ENCODE results near the gene C15orf39. TPM values are rescaled to one million over a fixed set of nuclear protein-coding genes. Genes with fewer than 3 reads are reported as not detected.

C15orf39 gene
- total and polyA plus RNA-seq, 2 experiments from 2014 or later, result 13.4 to 54.1 TPM

DNA sequence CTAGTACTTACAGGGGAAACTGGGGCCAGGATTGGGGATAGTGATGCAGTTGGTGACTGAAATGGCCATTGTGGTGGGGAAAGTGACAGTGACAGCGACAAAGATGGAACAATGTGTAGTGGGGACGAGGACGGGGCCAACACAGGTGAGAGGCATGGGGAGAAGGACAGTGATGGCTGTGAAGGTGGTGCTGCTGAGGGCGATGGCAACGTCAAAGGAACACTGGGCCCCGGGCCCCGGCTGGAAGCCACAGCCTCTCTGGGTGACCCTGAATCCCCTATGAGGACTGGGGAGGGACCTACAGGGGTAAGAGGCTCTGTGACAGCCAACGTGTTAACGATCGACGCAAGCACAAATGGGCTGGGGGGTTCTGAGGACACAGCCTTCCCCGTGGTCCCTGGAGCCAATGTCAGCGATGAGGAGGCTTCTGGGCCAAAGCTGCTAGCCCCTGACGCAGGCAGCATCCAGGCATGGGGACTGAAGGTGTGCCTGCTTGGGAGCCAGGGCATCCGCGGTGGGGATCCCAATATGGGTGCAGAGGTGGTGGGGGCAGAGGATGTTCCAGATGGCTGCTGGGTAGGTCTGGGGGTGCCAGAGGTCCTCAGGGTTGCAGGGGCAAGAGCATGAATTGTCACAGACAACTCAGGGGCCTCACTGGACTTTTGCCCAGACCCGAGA, 31.3 kb downstream of the C15orf39 start:
- no peak overlapping the region for H3K4me2 ChIP-seq
- H3K79me2 ChIP-seq (replicated peaks; ENCODE audit: insufficient read depth), result no peaks in the 10 kb centered on the region
- H3K9me2 ChIP-seq (ENCODE audit: insufficient read depth), result no peaks in the 10 kb centered on the region
- no peaks in the 10 kb centered on the region for H3K36me3 ChIP-seq (ENCODE audit: insufficient read depth)
- H3K27me3 ChIP-seq (ENCODE audit: insufficient read depth), result no peaks in the 10 kb centered on the region
- Mint-ChIP-seq H3K36me3 (ENCODE audit: low read depth) (peaks cover 2% of the 10 kb centered on the region; the same call in 1 of the 3 replicates), H3K27ac (no peak overlapping the region), H3K4me1 (peaks cover 14% of the 10 kb centered on the region), H3K9me3 (no peaks in the 10 kb centered on the region; the same call in 2 of the 3 replicates), H3K27me3 (ENCODE audit: insufficient read depth, low read depth, poor library complexity) (peaks cover 19% of the 10 kb centered on the region), H3K4me3 (no peak overlapping the region)
- TF ChIP-seq EZH2phosphoT487 (IDR thresholded peaks at IDR 0.05; ENCODE audit: unreplicated experiment) (no peak), CTCF (conservative IDR thresholded peaks at IDR 0.05; ENCODE audit: low read depth in 2 of 2) (no peak), STAT1 (IDR thresholded peaks at IDR 0.05; ENCODE audit: unreplicated experiment) (no peak), ZNF462 (CRISPR knock-in tag; IDR thresholded peaks at IDR 0.05) (no peak), EZH2 (IDR thresholded peaks at IDR 0.05; ENCODE audit: low read depth, unreplicated experiment) (no peak), ZNF114 (CRISPR knock-in tag; IDR thresholded peaks at IDR 0.05) (no peak), CREB1 (CRISPR knock-in tag; IDR thresholded peaks at IDR 0.05; ENCODE audit: low read depth) (no peak), NANOG (IDR thresholded peaks at IDR 0.05; ENCODE audit: borderline replicate concordance) (no peak), ZNF331 (CRISPR knock-in tag; IDR thresholded peaks at IDR 0.05; ENCODE audit: low read depth) (no peak), POLR2AphosphoS5 (IDR thresholded peaks at IDR 0.05; ENCODE audit: low read depth) (no peak), ETS1 (IDR thresholded peaks at IDR 0.05) (no peak), JUNB (IDR thresholded peaks at IDR 0.05; ENCODE audit: unreplicated experiment) (no peak)
- TF ChIP-seq, protein P1, sequence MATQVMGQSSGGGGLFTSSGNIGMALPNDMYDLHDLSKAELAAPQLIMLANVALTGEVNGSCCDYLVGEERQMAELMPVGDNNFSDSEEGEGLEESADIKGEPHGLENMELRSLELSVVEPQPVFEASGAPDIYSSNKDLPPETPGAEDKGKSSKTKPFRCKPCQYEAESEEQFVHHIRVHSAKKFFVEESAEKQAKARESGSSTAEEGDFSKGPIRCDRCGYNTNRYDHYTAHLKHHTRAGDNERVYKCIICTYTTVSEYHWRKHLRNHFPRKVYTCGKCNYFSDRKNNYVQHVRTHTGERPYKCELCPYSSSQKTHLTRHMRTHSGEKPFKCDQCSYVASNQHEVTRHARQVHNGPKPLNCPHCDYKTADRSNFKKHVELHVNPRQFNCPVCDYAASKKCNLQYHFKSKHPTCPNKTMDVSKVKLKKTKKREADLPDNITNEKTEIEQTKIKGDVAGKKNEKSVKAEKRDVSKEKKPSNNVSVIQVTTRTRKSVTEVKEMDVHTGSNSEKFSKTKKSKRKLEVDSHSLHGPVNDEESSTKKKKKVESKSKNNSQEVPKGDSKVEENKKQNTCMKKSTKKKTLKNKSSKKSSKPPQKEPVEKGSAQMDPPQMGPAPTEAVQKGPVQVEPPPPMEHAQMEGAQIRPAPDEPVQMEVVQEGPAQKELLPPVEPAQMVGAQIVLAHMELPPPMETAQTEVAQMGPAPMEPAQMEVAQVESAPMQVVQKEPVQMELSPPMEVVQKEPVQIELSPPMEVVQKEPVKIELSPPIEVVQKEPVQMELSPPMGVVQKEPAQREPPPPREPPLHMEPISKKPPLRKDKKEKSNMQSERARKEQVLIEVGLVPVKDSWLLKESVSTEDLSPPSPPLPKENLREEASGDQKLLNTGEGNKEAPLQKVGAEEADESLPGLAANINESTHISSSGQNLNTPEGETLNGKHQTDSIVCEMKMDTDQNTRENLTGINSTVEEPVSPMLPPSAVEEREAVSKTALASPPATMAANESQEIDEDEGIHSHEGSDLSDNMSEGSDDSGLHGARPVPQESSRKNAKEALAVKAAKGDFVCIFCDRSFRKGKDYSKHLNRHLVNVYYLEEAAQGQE (IDR thresholded peaks at IDR 0.05; ENCODE audit: unreplicated experiment), result no peak
- no peak for DNase-seq (ENCODE audit: low spot score)
- no peak overlapping the region for H2AFZ ChIP-seq
- H3K4me1 ChIP-seq (ENCODE audit: insufficient read depth), result peaks cover 3% of the 10 kb centered on the region; the same call in 1 of the 2 replicates
- no peak for ATAC-seq
- H3K27ac ChIP-seq (ENCODE audit: low read depth), result no peak overlapping the region
- no peaks in the 10 kb centered on the region for H4K20me1 ChIP-seq (replicated peaks; ENCODE audit: insufficient read depth)
- no peak overlapping the region for H3K4me3 ChIP-seq
- no peaks in the 10 kb centered on the region for H3F3A ChIP-seq (replicated peaks; ENCODE audit: low read depth)

Measured in GM23338 (cell line).